ENCODE data around the gene SEPTIN6.

GRCh38 chrX:119684916-119685224 lies 8.1 kb downstream of the SEPTIN6 start:
- TF ChIP-seq CTCF (IDR thresholded peaks at IDR 0.05) = no peak
- no peak for TF ChIP-seq POLR2A (IDR thresholded peaks at IDR 0.05)
